SK-N-MC (cell line): Measurements from ENCODE around the gene CPXM2.

Experiments
- EZH2 ChIP-seq: fragments of 200-600 bp; sonication (generic); IDR thresholded peaks from one replicate; pipeline ENCODE4 v1.6.1; 2017; ENCODE audit warnings: antibody characterized with exemption
- POLR2AphosphoS5 ChIP-seq: IDR thresholded peaks from 2 replicates; pipeline ENCODE4 v1.6.1; 2012; ENCODE audit warnings: mild to moderate bottlenecking, low read depth, low read length, borderline replicate concordance

GRCh38 chr10:123865350-123865749, 26.3 kb downstream of the CPXM2 start:
- TF ChIP-seq POLR2AphosphoS5: no peak
- TF ChIP-seq EZH2: no peak
